ENCODE data around the gene OR4D9. TPM values are rescaled to one million over a fixed set of nuclear protein-coding genes. Genes with fewer than 3 reads are reported as not detected.
A peak's percentile ranks its signal among the peaks of the same experiment; 100 is the strongest.

OR4D9 gene
- total and polyA plus RNA-seq, 7 donors: not detected

- no peak for TF ChIP-seq CTCF (IDR thresholded peaks at IDR 0.05)
- H3K4me1 ChIP-seq: peaks cover 5% of the 10 kb centered on the region
- H3K27me3 ChIP-seq (ENCODE audit: insufficient read depth in 3 of 3, low read length in 2 of 3): no peaks in the 10 kb centered on the region
- ATAC-seq: peak; percentile 87 to 90 (median 88)
- H3K9me3 ChIP-seq: no peaks in the 10 kb centered on the region
- peak overlapping the region; percentile 74 for H3K4me3 ChIP-seq
- H3K27ac ChIP-seq: peak overlapping the region; percentile 90
- intact Hi-C loops (cut with DNase I): loop anchor here in 1 of 2 donors (5.0 kb wide), 1 partner anchor 51 kb away; no protein-coding TSS in a partner anchor
- WGBS, 3 donors: 7 to 9% (median 8%) methylated on average over 39 to 40 of the region's 40 CpGs
- DNase-seq: peak; percentile 87 to 93
- H3K36me3 ChIP-seq (ENCODE audit: insufficient read depth in 1 of 2, low read depth in 1 of 2): no peaks in the 10 kb centered on the region
Measured at GRCh38 chr11:59560702-59561473, 49.5 kb downstream of the OR4D9 start.

DNA sequence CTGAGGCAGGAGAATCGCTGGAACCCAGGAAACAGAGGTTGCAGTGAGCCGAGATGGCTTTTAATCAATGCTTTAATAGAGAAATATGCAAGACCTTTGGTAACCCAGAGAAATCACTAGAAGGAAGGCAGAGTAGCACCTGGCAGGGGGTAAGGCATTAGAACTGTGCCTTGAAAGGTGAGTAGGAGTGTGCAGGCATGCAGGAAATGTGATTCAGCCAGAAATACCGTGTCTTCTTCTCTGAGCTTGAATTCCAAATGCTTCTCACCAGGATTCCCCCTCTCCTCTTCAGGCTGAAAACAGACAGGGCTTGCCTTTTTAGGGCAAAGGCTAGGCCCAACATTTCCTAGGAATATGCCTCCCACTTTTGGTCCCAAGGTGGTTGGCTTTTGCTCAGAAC is 51.0 kb downstream of the OR4D9 start:
- Histone ChIP-seq H3K4me1 (peaks cover 5% of the 10 kb centered on the region), H3K27me3 (ENCODE audit: insufficient read depth in 3 of 3, low read length in 2 of 3) (no peaks in the 10 kb centered on the region), H3K4me3 (no peak overlapping the region), H3K36me3 (ENCODE audit: insufficient read depth in 1 of 2, low read depth in 1 of 2) (no peaks in the 10 kb centered on the region), H3K9me3 (no peaks in the 10 kb centered on the region), H3K27ac (no peak overlapping the region)
- DNase-seq (no peak), ATAC-seq (no peak)
- TF ChIP-seq CTCF (IDR thresholded peaks at IDR 0.05): no peak
- intact Hi-C loops (cut with DNase I): loop anchor here in 1 of 2 donors (5.0 kb wide), 1 partner anchor 50 kb away; no protein-coding TSS in a partner anchor
- 68 to 82% (median 73%) methylated on average over 3 of the region's 3 CpGs for WGBS, 3 donors

Other genes with a start within 250 kb of the OR4D9 start
- not detected for gene OR5AN1, start 152.6 kb upstream of the OR4D9 start, total RNA-seq
- gene OR5AN1, start 152.6 kb upstream of the OR4D9 start, polyA plus RNA-seq: not detected
- not detected for gene OR5A2, start 85.1 kb upstream of the OR4D9 start, total RNA-seq
- not detected for gene OR5A2, start 85.1 kb upstream of the OR4D9 start, polyA plus RNA-seq
- gene OR5A1, start 75.1 kb upstream of the OR4D9 start, total RNA-seq: not detected
- gene OR5A1, start 75.1 kb upstream of the OR4D9 start, polyA plus RNA-seq: not detected
- not detected for gene OR4D6, start 54.6 kb upstream of the OR4D9 start, total RNA-seq
- not detected for gene OR4D6, start 54.6 kb upstream of the OR4D9 start, polyA plus RNA-seq
- not detected for gene OR4D10, start 38.2 kb upstream of the OR4D9 start, total RNA-seq
- gene OR4D10, start 38.2 kb upstream of the OR4D9 start, polyA plus RNA-seq: not detected
- not detected for gene OR4D11, start 8.0 kb upstream of the OR4D9 start, total RNA-seq
- not detected for gene OR4D11, start 8.0 kb upstream of the OR4D9 start, polyA plus RNA-seq
- 10 to 100 TPM; 43.3 to 51.2 (median 48.6) TPM for gene OSBP, start 104.2 kb downstream of the OR4D9 start, total RNA-seq
- gene OSBP, start 104.2 kb downstream of the OR4D9 start, polyA plus RNA-seq: 10 to 100 TPM; 12.9 to 41.8 (median 30.4) TPM
- gene PATL1, start 157.5 kb downstream of the OR4D9 start, total RNA-seq: 10 to 100 TPM; 29.6 to 47.8 (median 41.0) TPM
- gene PATL1, start 157.5 kb downstream of the OR4D9 start, polyA plus RNA-seq: 10 to 100 TPM; 23.9 to 47.9 (median 26.4) TPM
- not detected for gene OR10V1, start 202.3 kb downstream of the OR4D9 start, total RNA-seq
- gene OR10V1, start 202.3 kb downstream of the OR4D9 start, polyA plus RNA-seq: not detected
- 10 to 100 TPM in 1 of 4 donors, 1 to 10 TPM in 3; 7.3 to 11.1 (median 9.4) TPM for gene STX3, start 243.8 kb downstream of the OR4D9 start, total RNA-seq
- gene STX3, start 243.8 kb downstream of the OR4D9 start, polyA plus RNA-seq: 1 to 10 TPM; 3.8 to 6.1 (median 4.7) TPM

All from psoas muscle (tissue), 8 donors.